ENCODE data around the gene TSPAN7.

TSPAN7 gene

GRCh38 chrX:38575888-38576287, 14.5 kb downstream of the TSPAN7 start:
- Histone ChIP-seq H3K27me3 (ENCODE audit: insufficient read depth, poor library complexity, severe bottlenecking) (no peaks in the 10 kb centered on the region), H3K4me3 (replicated peaks; ENCODE audit: insufficient read depth, low read length) (no peak overlapping the region), H3K27ac (replicated peaks) (no peak overlapping the region)
- TF ChIP-seq SPI1 (IDR thresholded peaks at IDR 0.05; ENCODE audit: borderline replicate concordance, low read depth) (no peak), GABPA (IDR thresholded peaks at IDR 0.05; ENCODE audit: low read depth) (no peak)
- no peak for DNase-seq (ENCODE audit: low read depth in 1 of 2, low spot score in 1 of 2)

DNA sequence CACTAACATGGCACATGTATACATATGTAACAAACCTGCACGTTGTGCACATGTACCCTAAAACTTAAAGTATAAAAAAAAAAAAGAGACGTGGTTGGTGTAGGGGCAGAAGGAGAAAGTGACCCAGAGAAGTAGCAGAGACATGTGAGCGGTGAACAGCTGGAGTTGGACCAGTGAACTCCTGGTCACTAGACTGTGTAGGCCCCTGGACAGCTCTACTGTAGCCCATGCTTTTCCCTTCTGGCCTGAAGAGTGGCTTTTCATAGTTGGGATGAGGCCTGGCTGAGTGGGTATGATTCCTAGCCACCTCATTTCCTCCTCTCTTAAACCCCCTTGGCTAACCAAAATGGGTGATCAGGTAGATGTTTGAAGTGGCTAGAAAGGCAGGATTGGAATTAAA, 16.4 kb downstream of the TSPAN7 start:
- Histone ChIP-seq H3K4me3 (replicated peaks; ENCODE audit: insufficient read depth, low read length) (no peak overlapping the region), H3K27me3 (ENCODE audit: insufficient read depth, poor library complexity, severe bottlenecking) (no peaks in the 10 kb centered on the region), H3K27ac (replicated peaks) (no peak overlapping the region)
- DNase-seq (ENCODE audit: low read depth in 1 of 2, low spot score in 1 of 2) = no peak
- no peak for TF ChIP-seq CTCF (IDR thresholded peaks at IDR 0.05; ENCODE audit: insufficient read depth, low read length)
- TF ChIP-seq GABPA (IDR thresholded peaks at IDR 0.05; ENCODE audit: low read depth) = no peak
- TF ChIP-seq POLR2AphosphoS5 (IDR thresholded peaks at IDR 0.05; ENCODE audit: low read depth) = no peak
- TF ChIP-seq, protein P1, sequence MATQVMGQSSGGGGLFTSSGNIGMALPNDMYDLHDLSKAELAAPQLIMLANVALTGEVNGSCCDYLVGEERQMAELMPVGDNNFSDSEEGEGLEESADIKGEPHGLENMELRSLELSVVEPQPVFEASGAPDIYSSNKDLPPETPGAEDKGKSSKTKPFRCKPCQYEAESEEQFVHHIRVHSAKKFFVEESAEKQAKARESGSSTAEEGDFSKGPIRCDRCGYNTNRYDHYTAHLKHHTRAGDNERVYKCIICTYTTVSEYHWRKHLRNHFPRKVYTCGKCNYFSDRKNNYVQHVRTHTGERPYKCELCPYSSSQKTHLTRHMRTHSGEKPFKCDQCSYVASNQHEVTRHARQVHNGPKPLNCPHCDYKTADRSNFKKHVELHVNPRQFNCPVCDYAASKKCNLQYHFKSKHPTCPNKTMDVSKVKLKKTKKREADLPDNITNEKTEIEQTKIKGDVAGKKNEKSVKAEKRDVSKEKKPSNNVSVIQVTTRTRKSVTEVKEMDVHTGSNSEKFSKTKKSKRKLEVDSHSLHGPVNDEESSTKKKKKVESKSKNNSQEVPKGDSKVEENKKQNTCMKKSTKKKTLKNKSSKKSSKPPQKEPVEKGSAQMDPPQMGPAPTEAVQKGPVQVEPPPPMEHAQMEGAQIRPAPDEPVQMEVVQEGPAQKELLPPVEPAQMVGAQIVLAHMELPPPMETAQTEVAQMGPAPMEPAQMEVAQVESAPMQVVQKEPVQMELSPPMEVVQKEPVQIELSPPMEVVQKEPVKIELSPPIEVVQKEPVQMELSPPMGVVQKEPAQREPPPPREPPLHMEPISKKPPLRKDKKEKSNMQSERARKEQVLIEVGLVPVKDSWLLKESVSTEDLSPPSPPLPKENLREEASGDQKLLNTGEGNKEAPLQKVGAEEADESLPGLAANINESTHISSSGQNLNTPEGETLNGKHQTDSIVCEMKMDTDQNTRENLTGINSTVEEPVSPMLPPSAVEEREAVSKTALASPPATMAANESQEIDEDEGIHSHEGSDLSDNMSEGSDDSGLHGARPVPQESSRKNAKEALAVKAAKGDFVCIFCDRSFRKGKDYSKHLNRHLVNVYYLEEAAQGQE (IDR thresholded peaks at IDR 0.05; ENCODE audit: insufficient replicate concordance, low read depth) = no peak
- no peak for TF ChIP-seq SPI1 (IDR thresholded peaks at IDR 0.05; ENCODE audit: borderline replicate concordance, low read depth)

GRCh38 chrX:38578167-38578566, 16.8 kb downstream of the TSPAN7 start:
- H3K27ac ChIP-seq (replicated peaks) = no peak overlapping the region
- DNase-seq (ENCODE audit: low read depth in 1 of 2, low spot score in 1 of 2) = no peak
- H3K27me3 ChIP-seq (ENCODE audit: insufficient read depth, poor library complexity, severe bottlenecking) = no peaks in the 10 kb centered on the region
- no peak overlapping the region for H3K4me3 ChIP-seq (replicated peaks; ENCODE audit: insufficient read depth, low read length)
- TF ChIP-seq GABPA (IDR thresholded peaks at IDR 0.05; ENCODE audit: low read depth) (no peak), SPI1 (IDR thresholded peaks at IDR 0.05; ENCODE audit: borderline replicate concordance, low read depth) (no peak), POLR2AphosphoS5 (IDR thresholded peaks at IDR 0.05; ENCODE audit: low read depth) (no peak), CTCF (IDR thresholded peaks at IDR 0.05; ENCODE audit: insufficient read depth, low read length) (no peak)
- TF ChIP-seq, protein P1 (IDR thresholded peaks at IDR 0.05; ENCODE audit: insufficient replicate concordance, low read depth) = no peak

DNA sequence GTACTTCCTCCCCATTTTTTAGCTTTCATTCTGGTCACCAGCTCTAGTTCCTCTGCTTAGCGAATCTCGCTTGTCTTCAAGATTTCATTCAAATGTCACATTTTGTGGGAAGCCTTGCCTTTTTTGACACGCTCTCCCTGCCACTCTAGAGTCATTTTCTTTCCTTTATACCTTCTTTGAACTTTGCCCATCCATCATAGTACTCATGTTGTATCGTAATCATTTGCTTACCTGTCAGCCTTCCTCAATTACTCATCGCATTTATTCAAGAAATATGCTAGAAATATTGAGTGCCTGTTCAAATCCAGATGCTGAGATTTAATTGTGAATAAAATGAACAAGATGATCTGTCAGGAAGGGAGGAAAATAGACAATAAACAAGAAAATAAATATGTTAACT, 21.8 kb downstream of the TSPAN7 start:
- no peak for DNase-seq (ENCODE audit: low read depth in 1 of 2, low spot score in 1 of 2)
- Histone ChIP-seq H3K27me3 (ENCODE audit: insufficient read depth, poor library complexity, severe bottlenecking) (no peaks in the 10 kb centered on the region), H3K27ac (replicated peaks) (no peak overlapping the region), H3K4me3 (replicated peaks; ENCODE audit: insufficient read depth, low read length) (no peak overlapping the region)
- TF ChIP-seq GABPA (IDR thresholded peaks at IDR 0.05; ENCODE audit: low read depth) (no peak), SPI1 (IDR thresholded peaks at IDR 0.05; ENCODE audit: borderline replicate concordance, low read depth) (no peak)

DNA sequence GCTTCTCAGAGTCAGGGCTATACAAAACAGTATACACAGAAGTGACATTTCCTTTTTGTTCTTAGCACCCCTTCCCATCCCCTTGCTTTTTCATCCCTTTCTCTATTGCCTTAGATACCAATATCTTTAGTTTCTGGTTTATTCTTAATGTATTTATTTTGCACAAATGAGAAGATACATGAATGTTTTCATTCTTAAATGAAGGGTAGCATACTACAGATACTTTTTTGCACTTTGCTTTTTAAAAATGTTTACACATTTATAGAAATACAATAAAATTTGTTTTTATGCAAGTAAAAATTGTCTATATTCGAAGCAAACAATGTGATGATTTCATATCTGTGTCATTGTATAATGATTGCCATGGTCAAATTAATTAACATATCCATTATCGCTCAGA, 33.1 kb downstream of the TSPAN7 start:
- Histone ChIP-seq H3K27ac (replicated peaks) (no peak overlapping the region), H3K27me3 (ENCODE audit: insufficient read depth, poor library complexity, severe bottlenecking) (peaks cover 9% of the 10 kb centered on the region), H3K4me3 (replicated peaks; ENCODE audit: insufficient read depth, low read length) (no peak overlapping the region)
- no peak for DNase-seq (ENCODE audit: low read depth in 1 of 2, low spot score in 1 of 2)
- TF ChIP-seq GABPA (IDR thresholded peaks at IDR 0.05; ENCODE audit: low read depth) = no peak
